Thyroid gland (tissue), 4 donors: ENCODE results near the gene ZFR. TPM values are rescaled to one million over a fixed set of nuclear protein-coding genes. Genes with fewer than 3 reads are reported as not detected.

Experiments used
- DNase-seq, 2 donors: peaks; one replicate each; pipeline ENCODE4 v3.0.0-alpha.2; 2019
- H3K27ac ChIP-seq, 3 donors: fragments of 200-600 bp; sonication (generic); 1 replicate in 2 of 3; 2 replicates in 1 of 3; pipeline ENCODE4 v1.5.1; 2016 to 2019; ENCODE audit warnings: mild to moderate bottlenecking in 1 of 3, moderate library complexity in 1 of 3
- H3K27me3 ChIP-seq: fragments of 200-600 bp; sonication (generic); one replicate; pipeline ENCODE4 v1.5.1; 2019
- H3K36me3 ChIP-seq, 2 donors: fragments of 200-600 bp; sonication (generic); one replicate each; pipeline ENCODE4 v1.5.1; 2016 to 2019
- H3K4me1 ChIP-seq, 2 donors: fragments of 200-600 bp; sonication (generic); one replicate each; pipeline ENCODE4 v1.5.1; 2017 to 2019
- H3K4me3 ChIP-seq, 3 donors: fragments of 200-600 bp; sonication (generic); replicated peaks in 1 of 3; 1 replicate in 2 of 3; 2 replicates in 1 of 3; pipeline ENCODE4 v1.5.1; 2016; ENCODE audit warnings: mild to moderate bottlenecking in 1 of 3
- H3K9me3 ChIP-seq: fragments of 200-600 bp; sonication (generic); one replicate; pipeline ENCODE4 v1.5.1; 2017
- POLR2A ChIP-seq, 2 donors: fragments of 450-650 bp; IDR thresholded peaks; one replicate each; pipeline ENCODE4 v1.6.1; 2017; ENCODE audit warnings: antibody characterized with exemption in 2 of 2, mild to moderate bottlenecking in 2 of 2, moderate library complexity in 1 of 2
- WGBS, 2 donors: methylation state at CpG; one replicate each; pipeline ENCODE4 v1.1.5; 2017; 5-methylcytosine and 5-hydroxymethylcytosine counted together
- intact Hi-C: fragments of 100-400 bp; cut with DNase I; formaldehyde crosslinking; loops from one replicate; pipeline ENCODE4 v1.15.1; 2023
- total RNA-seq, 4 donors: library from RNA; depleted of rRNA; stranded (reverse); fragments of >200 nt; gene quantifications; one replicate each; pipeline ENCODE4 v1.2.3, GENCODE V29; 2016
- TF ChIP-seq, protein P1 (sequence below), 6 experiments: fragments of 200-600 bp in 3 of 6; fragments of 450-650 bp in 3 of 6; sonication (generic) in 3 of 6; IDR thresholded peaks; one replicate each; pipeline ENCODE4 v1.5.1; 2016 to 2019; ENCODE audit warnings: antibody characterized with exemption in 6 of 6, mild to moderate bottlenecking in 2 of 6, inconsistent platforms in 1 of 6, moderate library complexity in 1 of 6

ZFR gene
- total RNA-seq, 4 donors from 2014 or later, result 85.1 to 109 (median 92.2) TPM

DNA sequence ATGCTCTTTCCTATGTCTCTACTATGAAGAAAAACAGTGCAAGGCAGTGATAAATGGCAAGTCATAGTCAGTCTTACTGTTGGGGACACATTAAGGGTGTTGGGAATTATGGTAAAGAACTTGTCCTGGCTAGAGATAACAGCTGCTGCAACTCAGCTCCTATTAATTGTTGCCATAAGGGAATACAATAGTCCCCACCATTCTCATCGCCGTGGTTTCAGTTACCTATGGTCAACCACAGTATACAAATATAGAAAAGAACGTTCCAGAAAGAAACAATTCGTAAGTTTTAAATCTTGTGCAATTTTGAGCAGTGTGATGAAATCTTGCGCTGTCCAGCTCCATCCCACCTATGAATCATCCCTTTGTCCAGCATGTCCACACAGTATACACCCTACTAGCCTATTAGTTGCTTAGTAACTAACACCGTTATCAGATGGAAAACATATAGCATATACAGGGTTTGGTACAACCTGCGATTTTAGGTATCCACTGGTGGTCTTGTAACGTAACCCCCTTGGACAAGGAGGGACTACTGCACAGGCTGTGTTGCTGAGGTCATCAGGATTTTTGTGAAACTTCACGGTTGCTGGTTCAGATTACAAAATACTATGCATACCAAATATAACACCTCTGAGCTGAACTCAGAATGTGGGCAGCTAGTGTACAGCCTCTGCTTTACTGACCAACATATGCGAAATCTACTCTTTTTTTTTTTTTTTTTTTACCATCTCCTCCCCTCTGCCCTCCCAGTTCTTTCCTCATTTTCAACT lies 53.5 kb downstream of the ZFR start:
- Histone ChIP-seq H3K4me3 (no peak overlapping the region), H3K9me3 (no peaks in the 10 kb centered on the region), H3K27ac (no peak overlapping the region), H3K36me3 (peaks cover 45 to 62% of the 10 kb centered on the region in 2 donors), H3K27me3 (no peaks in the 10 kb centered on the region), H3K4me1 (no peaks in the 10 kb centered on the region)
- no peak for TF ChIP-seq POLR2A (IDR thresholded peaks at IDR 0.05)
- TF ChIP-seq, protein P1, sequence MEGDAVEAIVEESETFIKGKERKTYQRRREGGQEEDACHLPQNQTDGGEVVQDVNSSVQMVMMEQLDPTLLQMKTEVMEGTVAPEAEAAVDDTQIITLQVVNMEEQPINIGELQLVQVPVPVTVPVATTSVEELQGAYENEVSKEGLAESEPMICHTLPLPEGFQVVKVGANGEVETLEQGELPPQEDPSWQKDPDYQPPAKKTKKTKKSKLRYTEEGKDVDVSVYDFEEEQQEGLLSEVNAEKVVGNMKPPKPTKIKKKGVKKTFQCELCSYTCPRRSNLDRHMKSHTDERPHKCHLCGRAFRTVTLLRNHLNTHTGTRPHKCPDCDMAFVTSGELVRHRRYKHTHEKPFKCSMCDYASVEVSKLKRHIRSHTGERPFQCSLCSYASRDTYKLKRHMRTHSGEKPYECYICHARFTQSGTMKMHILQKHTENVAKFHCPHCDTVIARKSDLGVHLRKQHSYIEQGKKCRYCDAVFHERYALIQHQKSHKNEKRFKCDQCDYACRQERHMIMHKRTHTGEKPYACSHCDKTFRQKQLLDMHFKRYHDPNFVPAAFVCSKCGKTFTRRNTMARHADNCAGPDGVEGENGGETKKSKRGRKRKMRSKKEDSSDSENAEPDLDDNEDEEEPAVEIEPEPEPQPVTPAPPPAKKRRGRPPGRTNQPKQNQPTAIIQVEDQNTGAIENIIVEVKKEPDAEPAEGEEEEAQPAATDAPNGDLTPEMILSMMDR (IDR thresholded peaks at IDR 0.05), result no peak
- WGBS, 2 donors, result 94 to 96% methylated on average over 10 of the region's 10 CpGs
- intact Hi-C loops, result no loop called here
- DNase-seq, result no peak

DNA sequence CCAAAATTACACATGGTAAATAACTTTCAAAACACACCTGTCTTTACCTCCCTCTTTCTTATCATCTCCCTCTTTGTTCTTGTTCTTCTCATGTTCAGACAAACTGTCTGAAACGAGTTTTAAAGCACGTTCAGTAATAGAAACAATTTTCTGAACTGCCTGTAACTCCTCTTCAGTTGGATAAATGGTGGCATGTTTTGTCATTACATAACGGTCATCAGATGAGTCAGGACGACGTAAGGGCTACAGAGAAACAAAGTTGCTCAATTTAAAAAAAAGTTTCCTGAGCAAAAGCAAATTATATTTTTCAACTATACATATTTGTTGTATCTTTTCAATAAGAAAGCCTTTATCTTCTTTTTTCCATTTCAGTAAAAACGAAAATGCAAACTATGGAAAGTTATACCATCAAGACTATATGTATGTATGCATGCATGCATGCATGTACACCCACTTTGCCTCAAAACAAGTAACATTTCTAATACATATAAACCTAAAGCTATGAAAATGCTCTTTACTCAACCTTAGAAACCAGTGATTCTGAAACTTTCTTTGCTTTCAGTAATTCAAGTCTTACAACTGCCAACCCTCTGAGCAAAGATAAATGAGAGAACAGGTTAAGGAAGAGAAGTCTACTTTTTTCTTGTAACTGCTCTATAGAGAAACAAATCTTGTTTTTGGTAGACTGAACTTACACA lies 56.0 kb downstream of the ZFR start:
- Histone ChIP-seq H3K27me3 (no peaks in the 10 kb centered on the region), H3K4me1 (no peaks in the 10 kb centered on the region), H3K36me3 (peaks cover 28 to 50% of the 10 kb centered on the region in 2 donors), H3K4me3 (no peak overlapping the region), H3K9me3 (no peaks in the 10 kb centered on the region), H3K27ac (no peak overlapping the region)
- no peak for TF ChIP-seq POLR2A (IDR thresholded peaks at IDR 0.05)
- intact Hi-C loops, result no loop called here
- no peak for DNase-seq
- WGBS, 2 donors, result 75 to 89% methylated on average over 6 of the region's 6 CpGs

DNA sequence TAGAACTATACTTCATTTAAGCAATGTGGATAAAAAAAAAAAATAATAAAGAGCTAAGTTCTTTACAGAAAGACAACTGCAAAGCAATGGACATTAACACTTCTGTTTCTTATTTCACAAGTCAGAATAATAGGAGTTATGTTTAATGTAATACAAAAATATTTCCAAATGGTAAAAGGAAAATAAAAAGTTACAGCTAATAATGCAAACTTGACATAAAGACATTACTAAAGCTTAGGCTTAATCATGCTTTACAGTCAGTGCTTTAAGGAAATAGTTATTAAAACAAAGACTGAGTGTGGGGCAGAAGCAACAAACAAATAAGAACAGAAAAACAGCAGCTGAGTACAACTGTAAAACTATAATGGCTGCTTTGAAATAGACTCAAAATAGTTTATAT lies 56.7 kb downstream of the ZFR start:
- no peaks in the 10 kb centered on the region for H3K27me3 ChIP-seq
- intact Hi-C loops, result no loop called here
- no peak for DNase-seq
- H3K36me3 ChIP-seq, result peaks cover 31 to 45% of the 10 kb centered on the region in 2 donors
- H3K4me1 ChIP-seq, result no peaks in the 10 kb centered on the region
- H3K27ac ChIP-seq, result no peak overlapping the region
- no peak overlapping the region for H3K4me3 ChIP-seq
- TF ChIP-seq, protein P1 (IDR thresholded peaks at IDR 0.05), result no peak
- H3K9me3 ChIP-seq, result no peaks in the 10 kb centered on the region

DNA sequence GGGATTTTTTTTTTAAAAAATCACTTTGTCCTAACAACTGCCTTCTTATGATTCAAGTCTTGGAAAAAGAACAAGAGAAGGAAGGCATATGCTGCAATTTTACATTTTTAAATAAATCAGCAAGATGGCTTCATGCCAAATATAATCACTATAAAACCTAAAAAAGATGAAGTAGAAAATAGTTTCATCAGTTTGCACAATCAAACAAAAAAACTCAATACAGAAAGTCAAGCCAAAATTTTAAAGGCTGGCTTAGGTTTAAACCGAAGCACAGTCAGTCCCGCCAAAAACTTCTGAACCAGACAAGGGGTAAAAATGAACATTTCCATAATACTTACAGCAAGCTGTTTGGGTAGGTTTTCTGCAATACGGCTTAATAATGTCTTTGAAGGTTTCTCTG lies 57.3 kb downstream of the ZFR start:
- Histone ChIP-seq H3K4me1 (no peaks in the 10 kb centered on the region), H3K9me3 (no peaks in the 10 kb centered on the region), H3K27me3 (no peaks in the 10 kb centered on the region), H3K36me3 (peaks cover 31 to 45% of the 10 kb centered on the region in 2 donors), H3K4me3 (no peak overlapping the region), H3K27ac (no peak overlapping the region)
- TF ChIP-seq, protein P1 (IDR thresholded peaks at IDR 0.05), result no peak
- no peak for TF ChIP-seq POLR2A (IDR thresholded peaks at IDR 0.05)
- DNase-seq, result no peak
- 80 to 88% methylated on average over 3 of the region's 3 CpGs for WGBS, 2 donors
- intact Hi-C loops, result no loop called here

DNA sequence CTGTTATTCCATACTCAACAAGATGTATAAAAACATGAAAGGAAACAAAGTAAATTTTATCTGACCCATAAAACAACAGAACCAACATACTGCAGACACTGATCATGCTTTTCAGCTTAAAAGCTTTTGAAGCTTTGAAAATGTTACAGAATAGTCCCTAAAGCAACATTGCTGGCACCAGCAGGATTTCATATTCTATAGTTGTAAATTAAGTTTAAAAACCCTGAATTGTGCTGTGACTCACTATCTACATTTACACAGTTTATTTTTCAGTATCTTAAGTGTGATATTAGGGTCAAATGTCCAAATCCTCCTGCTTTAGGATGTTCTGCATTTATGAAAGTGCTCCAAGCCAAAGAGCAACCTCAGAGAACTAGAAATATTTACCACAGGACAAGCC lies 59.9 kb downstream of the ZFR start:
- H3K4me1 ChIP-seq, result no peaks in the 10 kb centered on the region
- H3K36me3 ChIP-seq, result peaks cover 26 to 35% of the 10 kb centered on the region in 2 donors
- DNase-seq, result no peak
- TF ChIP-seq, protein P1 (IDR thresholded peaks at IDR 0.05), result no peak
- no peak for TF ChIP-seq POLR2A (IDR thresholded peaks at IDR 0.05)
- H3K9me3 ChIP-seq, result no peaks in the 10 kb centered on the region
- no peak overlapping the region for H3K27ac ChIP-seq
- no peak overlapping the region for H3K4me3 ChIP-seq
- intact Hi-C loops, result no loop called here
- H3K27me3 ChIP-seq, result no peaks in the 10 kb centered on the region
